Measurements from ENCODE around the gene ZNF805.

GRCh38 chr19:57241176-57241575 lies 744 bp downstream of the ZNF805 start:
- TF ChIP-seq EZH2 (IDR thresholded peaks at IDR 0.05; ENCODE audit: borderline replicate concordance, low read depth, low read length, severe bottlenecking) (no peak), CTCF (IDR thresholded peaks at IDR 0.05; ENCODE audit: extremely low read depth in 1 of 2, insufficient read depth in 1 of 2, low read depth in 1 of 2, low read length in 2 of 2) (no peak), POLR2A (IDR thresholded peaks at IDR 0.05; ENCODE audit: low read depth, low read length) (no peak), POLR2AphosphoS5 (IDR thresholded peaks at IDR 0.05; ENCODE audit: insufficient read depth, low read depth, low read length) (no peak), GATA2 (IDR thresholded peaks at IDR 0.05; ENCODE audit: insufficient read depth, insufficient read length, low read depth, low read length) (no peak), MAX (IDR thresholded peaks at IDR 0.05; ENCODE audit: insufficient read depth, insufficient read length) (no peak), FOS (IDR thresholded peaks at IDR 0.05; ENCODE audit: borderline replicate concordance, insufficient read depth, low read length) (no peak), JUN (IDR thresholded peaks at IDR 0.05; ENCODE audit: borderline replicate concordance, insufficient read depth, insufficient read length, low read depth) (no peak)

All from endothelial cell of umbilical vein (primary cell).